ENCODE measurements around the gene TRMT6. TPM values are rescaled to one million over a fixed set of nuclear protein-coding genes. Genes with fewer than 3 reads are reported as not detected.

TRMT6 gene, protein sequence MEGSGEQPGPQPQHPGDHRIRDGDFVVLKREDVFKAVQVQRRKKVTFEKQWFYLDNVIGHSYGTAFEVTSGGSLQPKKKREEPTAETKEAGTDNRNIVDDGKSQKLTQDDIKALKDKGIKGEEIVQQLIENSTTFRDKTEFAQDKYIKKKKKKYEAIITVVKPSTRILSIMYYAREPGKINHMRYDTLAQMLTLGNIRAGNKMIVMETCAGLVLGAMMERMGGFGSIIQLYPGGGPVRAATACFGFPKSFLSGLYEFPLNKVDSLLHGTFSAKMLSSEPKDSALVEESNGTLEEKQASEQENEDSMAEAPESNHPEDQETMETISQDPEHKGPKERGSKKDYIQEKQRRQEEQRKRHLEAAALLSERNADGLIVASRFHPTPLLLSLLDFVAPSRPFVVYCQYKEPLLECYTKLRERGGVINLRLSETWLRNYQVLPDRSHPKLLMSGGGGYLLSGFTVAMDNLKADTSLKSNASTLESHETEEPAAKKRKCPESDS
- 23.4 and 28.9 TPM in 2 replicates for total RNA-seq (2014; rRNA removed; shearing (Covaris generic))

DNA sequence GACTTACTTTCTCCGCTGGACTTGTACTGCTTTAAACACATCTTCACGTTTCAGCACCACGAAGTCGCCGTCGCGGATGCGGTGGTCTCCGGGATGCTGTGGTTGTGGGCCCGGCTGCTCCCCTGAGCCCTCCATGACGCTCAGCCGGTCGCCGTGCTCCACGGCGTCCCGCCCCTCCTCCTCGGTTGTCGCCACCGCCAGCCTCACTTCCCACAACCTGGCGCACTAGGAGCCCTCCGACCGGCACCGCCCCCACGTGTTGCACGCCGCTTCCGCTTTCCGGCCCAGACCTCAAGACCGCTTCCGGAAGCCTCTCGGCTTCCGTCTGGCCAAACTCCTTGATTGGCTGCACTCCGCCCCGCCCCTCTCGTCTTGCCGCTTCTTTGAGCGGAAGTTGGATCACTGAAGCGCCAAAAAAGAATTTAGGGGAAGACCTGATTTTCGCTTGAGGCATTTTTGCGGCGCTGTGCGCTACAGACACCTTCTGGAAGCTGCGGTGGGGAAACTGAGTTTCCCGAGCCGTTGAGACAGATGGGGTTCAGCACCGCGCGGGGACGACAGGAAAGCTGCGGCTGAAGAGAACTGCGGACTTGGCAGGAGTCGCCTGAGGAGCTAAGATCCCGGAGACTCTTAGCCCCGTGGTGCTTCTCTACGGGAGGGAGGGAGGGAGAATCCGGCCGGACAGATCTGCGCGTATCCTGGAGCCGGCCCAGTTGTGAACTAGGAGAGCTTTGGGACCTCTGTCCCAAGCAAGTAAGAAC lies at the start of gene TRMT6, which contains the start of gene MCM8:
TSS of gene TRMT6 (minus strand) at position 263 of the 761 bp plus-strand sequence. CDS start at position 135, 128 bp downstream.
TSS of gene MCM8 (plus strand) at position 382 of the 761 bp plus-strand sequence. CDS start 1,364 bp downstream, outside the sequence.
- peak; percentile 98 for DNase-seq (ENCODE audit: low read depth)

DNA sequence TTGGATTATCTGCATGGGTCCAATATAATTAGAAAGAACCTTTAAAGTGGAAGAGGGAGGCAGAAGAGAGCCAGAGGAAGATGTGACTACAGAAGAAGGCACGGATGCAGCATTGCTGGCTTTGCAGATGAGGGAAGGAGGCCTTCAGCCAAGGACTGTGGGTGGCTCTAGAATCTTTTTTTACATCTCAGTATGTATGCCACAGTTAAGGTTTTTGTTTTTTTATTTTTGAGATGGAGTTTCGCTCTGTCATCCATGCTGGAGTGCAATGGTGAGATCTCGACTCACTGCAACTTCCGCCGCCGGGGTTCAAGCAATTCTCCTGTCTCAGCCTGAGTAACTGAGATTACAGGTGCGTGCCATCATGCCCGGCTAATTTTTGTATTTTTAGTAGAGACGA lies 49.5 kb upstream of the TRMT6 start:
- no peak for DNase-seq (ENCODE audit: low read depth)

DNA sequence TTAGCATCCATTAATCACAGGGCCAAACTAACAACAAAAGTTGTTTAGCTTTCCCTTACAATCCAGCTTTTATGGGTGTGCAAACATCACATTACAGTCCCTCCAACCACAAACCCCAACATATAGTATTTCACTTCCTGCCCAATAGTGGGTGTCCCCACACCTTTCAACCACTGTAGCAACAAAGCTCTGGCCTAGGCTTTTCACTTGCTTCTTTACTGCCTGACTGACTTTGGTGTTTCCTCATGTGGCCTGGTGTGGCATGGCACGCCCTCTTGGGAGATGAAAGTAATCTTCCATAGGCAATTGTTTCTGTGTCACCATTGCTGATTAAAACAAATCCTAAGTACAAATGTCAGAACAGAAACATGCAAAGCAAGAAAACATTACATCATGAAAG lies 46.4 kb upstream of the TRMT6 start:
- DNase-seq (ENCODE audit: low read depth) = no peak

DNA sequence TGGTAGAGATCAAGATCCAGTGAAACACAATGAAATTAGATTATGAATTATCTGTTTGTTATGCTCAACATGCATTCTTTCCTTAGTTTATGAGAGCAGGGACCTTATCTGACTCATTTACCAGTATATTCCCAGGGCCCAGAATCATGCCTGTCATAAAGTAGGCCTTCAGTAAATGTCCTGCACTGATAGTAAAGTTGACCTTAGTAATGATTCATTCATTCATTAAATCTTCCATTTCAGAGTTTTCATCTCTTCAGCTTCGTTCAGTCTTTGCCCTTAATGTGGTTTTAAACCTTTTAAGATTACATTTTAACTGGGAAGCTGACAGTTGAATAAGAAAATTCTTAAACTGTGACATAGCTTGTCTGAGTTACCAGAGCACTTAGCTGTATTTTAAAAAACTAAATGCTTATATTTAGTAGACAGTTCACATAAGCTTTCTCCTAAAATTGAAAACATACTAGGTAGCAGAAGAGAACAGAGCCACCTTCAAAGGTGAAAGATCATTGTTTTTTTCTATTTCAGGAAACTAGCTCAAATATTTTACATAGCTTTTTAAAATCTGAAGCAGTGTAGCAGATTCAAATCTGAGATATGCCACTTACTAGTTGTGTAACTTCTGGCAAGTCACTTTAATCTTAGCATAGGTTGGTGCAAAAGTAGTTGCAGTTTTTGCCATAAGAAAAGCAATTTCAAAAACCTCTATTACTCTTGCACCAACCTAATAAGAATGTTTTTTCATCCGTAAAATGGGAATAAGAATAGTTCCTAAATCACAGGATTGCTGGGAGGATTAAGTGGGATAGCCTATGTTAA lies 41.5 kb upstream of the TRMT6 start:
- DNase-seq (ENCODE audit: low read depth) = no peak

DNA sequence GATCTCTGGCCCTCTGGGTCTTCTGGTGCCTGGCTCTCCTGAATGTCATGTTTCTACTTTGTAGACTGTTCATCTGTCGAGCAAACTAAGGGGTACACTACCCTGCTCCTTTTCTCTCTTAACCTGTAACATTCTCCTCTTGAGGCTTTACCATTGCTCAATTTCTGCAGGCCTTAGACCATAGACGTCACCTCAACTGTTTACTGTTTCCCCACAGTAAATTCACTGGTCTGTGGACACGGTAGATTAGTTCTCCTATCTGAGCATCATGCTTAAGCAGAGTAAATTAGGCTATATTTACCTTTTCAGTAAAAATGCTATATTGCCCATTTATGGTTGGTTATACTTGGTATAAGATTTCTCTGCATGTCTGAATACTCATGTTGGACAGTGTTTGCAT lies 40.6 kb upstream of the TRMT6 start:
- no peak for DNase-seq (ENCODE audit: low read depth)

DNA sequence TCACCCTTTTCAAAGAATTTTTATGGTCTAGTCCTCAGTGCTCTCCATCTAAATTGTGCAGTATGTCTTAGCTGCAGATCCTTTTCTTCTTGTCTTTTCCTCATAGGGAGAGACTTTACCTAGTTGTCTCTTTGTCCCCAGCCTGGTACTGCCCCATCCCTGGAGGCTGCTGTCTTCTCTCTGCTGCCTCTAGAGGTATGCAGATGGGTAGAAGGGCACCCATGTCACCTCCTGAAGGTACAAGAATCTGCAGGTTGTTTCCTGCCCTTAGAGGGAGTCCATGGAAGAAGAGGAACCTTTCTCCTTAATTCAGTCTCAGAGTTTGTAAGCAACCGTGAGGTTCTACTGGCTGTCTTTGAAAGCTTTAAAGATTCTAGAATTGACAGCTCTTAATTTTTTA lies 39.2 kb upstream of the TRMT6 start:
- DNase-seq (ENCODE audit: low read depth) = no peak

DNA sequence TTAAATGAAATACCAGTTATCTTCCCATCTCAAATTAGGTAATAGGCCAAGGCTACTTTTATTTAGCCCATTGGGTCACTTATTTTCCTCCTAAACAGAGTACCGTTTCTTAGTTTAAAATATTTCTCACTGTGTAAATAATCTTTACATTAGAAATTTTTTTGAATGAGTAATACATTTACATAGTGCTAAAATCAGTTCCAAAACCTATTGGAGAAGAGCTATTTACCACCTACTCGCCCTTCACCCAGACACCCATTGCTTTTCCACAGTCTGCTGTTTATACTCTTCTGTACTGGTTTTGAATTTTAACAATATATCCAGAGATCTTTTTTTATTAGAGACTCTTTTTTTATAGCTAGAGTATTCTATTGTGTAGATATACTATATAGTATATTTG lies 37.0 kb upstream of the TRMT6 start:
- no peak for DNase-seq (ENCODE audit: low read depth)

DNA sequence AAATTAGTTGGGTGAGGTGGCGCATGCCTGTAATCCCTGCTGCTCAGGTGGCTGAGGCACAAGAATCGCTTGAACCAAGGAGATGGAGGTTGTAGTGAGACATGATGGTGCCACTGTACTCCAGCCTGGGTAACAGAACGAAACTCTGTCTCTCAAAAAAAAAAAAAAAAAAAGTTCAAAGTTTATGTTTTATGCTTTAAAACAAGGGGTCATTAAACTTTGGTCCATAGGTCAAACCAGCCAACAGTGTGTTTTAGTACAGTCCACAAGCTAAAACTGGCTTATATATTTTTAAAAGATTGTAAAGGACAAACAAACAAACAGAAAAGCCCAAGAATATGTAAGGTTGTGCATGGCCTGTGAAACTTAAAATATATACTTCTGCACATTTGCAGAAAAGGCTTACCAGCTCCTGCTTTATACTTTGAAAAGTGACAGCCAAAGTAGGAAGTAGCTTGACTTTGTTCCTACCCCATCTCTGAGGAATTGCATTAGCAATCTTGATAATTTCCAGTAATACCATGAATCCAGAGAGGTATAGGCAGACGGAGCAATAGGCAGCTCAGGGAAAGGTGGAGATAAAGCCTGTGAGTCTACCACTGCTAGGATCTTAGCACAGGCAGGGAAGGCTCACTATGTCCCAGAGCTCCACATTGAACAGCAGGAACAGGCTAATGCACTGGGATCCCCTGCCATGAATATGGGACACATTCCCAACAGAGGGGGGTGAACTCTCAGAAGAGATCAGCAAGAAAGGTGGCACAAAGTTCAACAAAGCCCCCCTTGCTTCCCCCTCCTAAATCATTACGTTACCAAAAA lies 30.6 kb upstream of the TRMT6 start:
- no peak for DNase-seq (ENCODE audit: low read depth)

DNA sequence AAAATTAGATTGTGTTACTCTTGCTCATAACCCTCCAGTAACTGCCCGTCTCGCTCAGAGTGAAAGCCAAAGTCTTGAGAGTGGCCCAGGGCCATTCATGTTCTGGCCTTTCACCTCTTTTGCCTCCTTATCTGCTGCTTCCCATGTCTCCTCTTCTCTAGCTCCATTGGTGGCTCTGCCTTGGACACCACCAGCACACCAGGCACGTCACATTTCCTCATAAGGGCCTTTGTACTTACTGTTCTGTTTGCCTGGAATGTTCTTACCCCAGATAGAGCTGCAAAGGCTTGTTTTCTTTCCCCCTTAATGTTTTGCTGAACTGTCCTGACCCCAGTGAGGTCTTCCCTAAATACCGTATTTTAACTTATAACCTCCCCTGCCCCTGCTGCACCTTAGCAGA lies 29.5 kb upstream of the TRMT6 start:
- DNase-seq (ENCODE audit: low read depth) = no peak

DNA sequence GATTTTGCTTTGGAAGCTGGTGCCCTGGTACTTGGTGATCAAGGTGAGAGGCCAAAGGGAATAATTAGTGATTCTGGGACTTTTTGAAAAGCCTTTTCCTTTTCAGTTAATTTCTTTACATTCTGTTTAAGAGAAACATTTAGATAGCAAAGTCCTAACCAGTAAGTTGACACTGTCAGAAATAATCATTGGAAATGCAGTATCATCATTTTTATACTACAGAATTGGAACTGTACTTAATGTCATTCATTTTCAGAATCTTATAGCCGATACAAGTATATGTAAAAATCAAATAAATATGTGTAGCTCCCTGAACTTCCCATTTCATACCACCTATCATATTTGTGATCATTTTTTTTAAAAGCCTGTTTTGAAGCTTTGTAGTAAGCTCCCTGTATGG lies 27.6 kb upstream of the TRMT6 start:
- no peak for DNase-seq (ENCODE audit: low read depth)

DNA sequence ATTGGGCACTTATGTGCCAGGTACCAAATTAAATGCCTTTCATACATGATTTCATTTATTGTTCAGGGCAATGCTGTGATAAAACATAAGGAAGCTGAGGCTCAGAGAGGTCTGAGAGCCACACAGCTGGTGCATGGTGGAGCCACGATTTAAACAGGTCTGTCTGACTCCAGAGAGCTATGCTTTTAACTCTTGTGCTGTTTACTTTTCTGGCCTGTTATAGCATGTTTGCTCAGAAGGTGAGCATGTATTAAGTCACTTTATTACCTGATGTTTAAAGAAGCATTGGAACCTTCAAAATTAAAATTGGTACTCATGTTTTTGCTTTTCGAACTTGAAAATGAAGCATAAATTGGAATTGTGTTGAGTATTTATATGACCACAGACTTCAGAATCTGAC lies 26.9 kb upstream of the TRMT6 start:
- DNase-seq (ENCODE audit: low read depth) = no peak

DNA sequence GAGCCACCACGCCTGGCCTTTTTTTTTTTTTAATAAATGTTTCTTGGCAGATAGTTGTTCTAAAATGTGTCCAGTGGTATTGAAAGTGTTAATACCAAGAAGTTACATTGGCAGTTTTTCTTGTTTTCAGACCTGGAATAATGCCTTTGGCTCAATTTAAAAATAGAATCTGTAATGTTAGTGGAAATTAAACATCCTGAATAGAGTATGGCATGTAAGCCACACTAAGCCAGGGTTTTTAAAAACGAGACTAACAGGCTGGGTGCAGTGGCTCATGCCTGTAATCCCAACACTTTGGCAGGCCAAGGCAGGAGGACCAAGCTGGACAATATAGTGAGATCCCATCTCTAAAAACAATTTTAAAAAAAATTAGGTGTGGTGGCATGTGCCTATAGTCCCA lies 25.4 kb upstream of the TRMT6 start:
- no peak for DNase-seq (ENCODE audit: low read depth)

DNA sequence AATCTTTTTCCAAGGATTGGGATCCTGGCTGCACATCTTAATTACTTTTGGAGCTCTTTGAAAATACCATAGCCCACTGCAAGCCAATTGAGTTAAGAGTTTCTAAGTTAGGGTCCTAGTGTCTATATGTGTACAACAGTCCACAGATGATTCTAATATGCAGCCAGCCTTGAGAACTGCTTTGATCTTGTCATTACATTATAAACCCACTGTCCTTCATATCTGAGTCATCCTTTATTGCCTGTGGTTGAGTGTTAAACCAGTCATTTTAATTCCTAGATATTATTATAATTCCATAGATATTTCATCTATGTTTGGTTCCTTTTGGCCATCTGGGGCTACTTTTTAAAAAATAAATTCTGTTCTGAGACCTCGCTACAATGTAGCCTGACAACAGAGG lies 24.2 kb upstream of the TRMT6 start:
- no peak for DNase-seq (ENCODE audit: low read depth)

DNA sequence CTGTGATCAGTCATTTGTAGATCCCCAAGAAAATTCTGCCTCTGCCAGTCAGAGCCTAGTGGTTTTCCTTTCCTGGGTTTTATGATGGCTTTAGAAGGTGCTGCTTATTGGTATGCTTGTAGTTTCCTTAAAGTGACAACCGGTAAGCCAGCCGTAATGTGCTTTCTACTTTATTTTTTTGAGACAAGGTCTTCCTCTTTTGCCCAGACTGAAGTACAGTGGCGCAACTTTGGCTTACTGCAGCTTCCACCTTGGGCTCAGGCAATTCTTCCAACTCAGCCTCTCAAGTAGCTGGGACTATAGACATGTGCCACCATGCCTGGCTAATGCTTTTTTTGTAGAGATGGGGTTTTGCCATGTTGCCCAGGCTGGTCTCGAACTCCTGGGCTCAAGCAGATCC lies 23.6 kb upstream of the TRMT6 start:
- DNase-seq (ENCODE audit: low read depth) = no peak

DNA sequence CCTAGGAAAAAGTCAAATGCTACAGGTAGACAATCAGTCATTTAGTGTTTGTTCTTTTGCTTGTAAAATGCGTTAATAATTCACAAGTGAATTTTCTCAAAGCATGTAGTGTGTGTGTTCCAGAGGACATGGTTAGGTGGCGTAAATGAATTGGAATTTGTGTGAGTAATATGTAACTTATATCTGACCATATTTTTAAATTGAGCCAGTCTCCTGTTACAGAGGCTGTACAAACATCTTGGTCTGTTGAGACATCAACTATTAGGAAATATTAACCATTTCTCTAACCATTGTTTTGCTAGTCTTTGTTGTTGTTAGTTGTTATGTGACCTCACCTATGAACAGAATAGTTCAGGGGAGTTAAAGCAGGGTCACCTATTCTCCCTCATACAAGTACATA lies 22.8 kb upstream of the TRMT6 start:
- no peak for DNase-seq (ENCODE audit: low read depth)

DNA sequence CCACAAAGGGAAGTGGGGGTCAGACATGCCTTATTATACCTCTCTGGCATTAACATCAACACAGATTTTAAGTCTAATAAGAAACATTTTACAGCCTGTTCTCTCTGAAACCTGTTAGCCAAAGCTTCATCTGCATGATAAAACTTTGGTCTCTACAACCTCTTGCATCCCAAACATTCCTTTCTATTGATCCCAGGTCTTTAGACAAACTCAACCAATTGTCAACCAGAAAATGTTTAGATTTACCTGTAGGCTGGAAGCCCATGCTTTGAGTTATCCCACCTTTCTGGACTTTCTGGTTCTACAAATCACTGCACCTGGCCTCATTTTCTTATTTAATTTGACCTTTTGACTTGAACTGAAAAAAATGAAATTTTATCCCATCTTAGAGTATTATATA lies 20.9 kb upstream of the TRMT6 start:
- DNase-seq (ENCODE audit: low read depth) = no peak

DNA sequence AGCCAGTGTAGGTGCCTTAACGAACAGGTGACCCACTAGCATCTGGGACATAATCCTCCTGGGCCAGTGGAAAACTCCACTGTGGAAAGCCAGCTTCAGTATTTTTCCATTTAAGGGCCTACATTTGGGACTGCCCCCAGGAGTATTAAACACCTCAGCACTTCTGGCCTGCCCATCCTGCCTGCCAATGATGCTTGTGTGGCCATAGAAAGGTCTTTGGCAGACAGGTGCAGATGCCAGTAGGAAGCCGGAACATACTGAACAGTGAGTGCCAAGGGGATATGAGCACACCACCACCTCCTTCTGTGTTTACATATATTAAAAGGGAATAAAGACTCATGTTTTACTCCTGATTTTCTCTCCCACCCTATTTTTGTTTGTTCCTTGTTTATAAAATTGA lies 20.0 kb upstream of the TRMT6 start:
- DNase-seq (ENCODE audit: low read depth) = no peak

DNA sequence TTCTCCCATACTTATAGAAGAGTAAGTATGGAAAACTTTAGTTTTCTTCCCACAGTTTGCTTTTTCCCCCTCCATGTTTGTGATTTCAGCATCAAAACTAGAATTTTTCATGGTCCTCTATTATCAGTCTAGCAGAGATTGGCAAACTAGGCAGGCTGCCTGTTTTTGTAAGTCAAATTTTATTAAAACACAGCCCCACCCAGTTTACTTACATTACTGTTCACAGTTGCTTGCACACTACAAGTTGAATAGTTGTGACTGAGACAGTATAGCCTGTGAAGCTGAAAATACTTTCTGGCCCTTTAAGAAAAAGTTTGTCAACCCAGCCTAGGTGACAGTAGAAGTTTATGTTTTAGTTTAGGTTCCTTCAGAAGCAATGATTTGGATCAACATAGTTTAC lies 19.6 kb upstream of the TRMT6 start:
- DNase-seq (ENCODE audit: low read depth) = no peak

DNA sequence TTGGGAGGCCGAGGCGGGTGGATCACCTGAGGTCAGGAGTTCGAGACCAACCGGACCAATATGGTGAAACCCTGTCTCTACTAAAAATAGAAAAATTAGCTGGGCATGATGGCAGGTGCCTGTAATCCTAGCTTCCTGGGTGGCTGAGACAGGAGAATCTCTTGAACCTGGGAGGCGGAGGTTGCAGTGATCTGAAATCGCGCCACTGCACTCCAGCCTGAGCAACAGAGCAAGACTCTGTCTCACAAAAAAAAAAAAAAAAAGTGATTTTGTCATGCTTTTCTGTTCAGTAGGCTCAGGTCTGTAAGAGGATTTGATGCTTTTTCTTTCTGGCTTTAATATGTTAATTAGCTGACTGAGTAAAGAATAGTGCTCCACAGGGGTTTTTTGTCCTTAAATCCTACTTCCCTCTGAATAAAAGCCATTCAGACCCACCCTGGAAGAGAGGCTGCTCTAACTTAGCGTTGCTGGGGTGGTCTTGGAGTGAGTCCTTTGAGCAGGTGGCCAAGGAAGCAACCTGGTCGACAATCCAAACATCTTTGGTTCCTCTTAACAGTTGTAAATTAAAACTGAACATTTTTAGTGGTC lies 19.1 kb upstream of the TRMT6 start:
- DNase-seq (ENCODE audit: low read depth) = no peak

DNA sequence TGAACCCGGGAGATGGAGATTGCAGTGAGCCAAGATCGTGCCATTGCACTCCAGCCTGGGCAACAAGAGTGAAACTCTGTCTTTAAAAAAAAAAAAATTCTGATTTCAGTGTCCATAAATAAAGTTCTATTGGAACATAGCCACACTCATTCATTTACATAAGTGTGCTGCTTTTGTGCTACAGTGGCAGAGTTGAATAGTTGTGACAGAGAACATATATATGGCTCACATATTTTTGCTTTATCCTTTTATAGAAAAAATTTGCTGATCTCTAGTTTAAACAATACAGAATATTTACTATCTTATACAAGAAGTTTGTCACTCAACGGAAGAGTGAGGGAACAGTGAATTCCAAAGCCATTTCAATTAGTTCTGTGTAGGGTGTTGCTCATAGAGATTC lies 18.1 kb upstream of the TRMT6 start:
- DNase-seq (ENCODE audit: low read depth) = no peak

DNA sequence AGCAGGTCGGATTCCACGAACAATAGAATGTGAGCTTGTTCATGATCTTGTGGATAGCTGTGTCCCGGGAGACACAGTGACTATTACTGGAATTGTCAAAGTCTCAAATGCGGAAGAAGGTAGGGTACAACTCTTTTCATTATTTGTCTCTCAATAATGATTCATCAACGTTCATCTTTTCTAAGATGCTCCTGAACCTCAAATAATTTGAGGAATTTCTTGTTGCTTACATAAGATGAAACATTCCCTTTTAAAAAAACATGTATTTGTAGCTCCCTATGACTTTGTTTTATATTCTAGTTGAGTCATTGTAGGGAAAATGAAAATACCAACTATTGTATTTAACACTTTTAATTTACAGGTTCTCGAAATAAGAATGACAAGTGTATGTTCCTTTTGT lies 17.1 kb upstream of the TRMT6 start:
- DNase-seq (ENCODE audit: low read depth) = no peak

Measured in Daoy (cell line).